K562 (cell line): ENCODE data around the gene POLD1. TPM values are rescaled to one million over a fixed set of nuclear protein-coding genes. Genes with fewer than 3 reads are reported as not detected.
A peak's percentile ranks its signal among the peaks of the same experiment; 100 is the strongest.

ENCODE experiments used
- ATAC-seq: fragments of 200-7000 bp; cut with Tn5 transposase; 3 replicates; pipeline ENCODE4 v1.9.1; 2020; ENCODE audit warnings: moderate library complexity
- BruUV-seq: library from RNA; stranded (reverse); fragments of 400-500 nt; replicated peaks from 2 replicates; lab custom pipeline; 2021; lab: Mats Ljungman, UMichigan
- CTCF ChIA-PET: fragments of 300-600 bp; formaldehyde crosslinking; extraction: SDS; loops from one replicate; lab custom pipeline; 2021; ENCODE audit warnings: low intra/inter-chr PET ratio; lab: Yijun Ruan, JAX
- POLR2A ChIA-PET: fragments of 300-600, 350-650 bp; sonication (Branson Sonifier 250); formaldehyde crosslinking; extraction: SDS; loops from one replicate; lab custom pipeline; 2021; ENCODE audit warnings: antibody characterized with exemption, inconsistent platforms; lab: Yijun Ruan, JAX
- DNase-seq, 4 experiments: peaks; one replicate each; pipeline versions ENCODE4 v3.0.0 to v3.0.0-alpha.2; 2011 to 2018; ENCODE audit warnings: low spot score in 3 of 4, mixed read lengths in 3 of 4; ENCODE audit errors: extremely low read depth in 1 of 4
- FAIRE-seq: peaks from 2 replicates; lab custom pipeline; 2011; peaks lifted over from hg19 to GRCh38; lab: Jason Lieb, UNC
- H2AFZ ChIP-seq: 2 replicates; pipeline ENCODE4 v1.6.0; 2011; ENCODE audit warnings: low read depth, low read length, control low read depth, inconsistent platforms
- H3K27ac ChIP-seq: fragments of 200-600 bp; 3 replicates; pipeline ENCODE4 v1.8.0; 2011; ENCODE audit warnings: low read depth, mild to moderate bottlenecking, control low read depth, inconsistent platforms, low read length, moderate library complexity, mixed read lengths; ENCODE audit errors: extremely low read depth
- H3K27me3 ChIP-seq, 2 experiments: fragments of 300-600 bp in 1 of 2; 2 replicates in 1 of 2; 3 replicates in 1 of 2; pipeline versions ENCODE4 v1.6.0 to v1.8.0; 2011; ENCODE audit warnings: inconsistent platforms in 2 of 2, low read length in 2 of 2, mild to moderate bottlenecking in 1 of 2, mixed read lengths in 1 of 2, moderate library complexity in 1 of 2; ENCODE audit not compliant: control insufficient read depth in 2 of 2, insufficient read depth in 2 of 2
- H3K36me3 ChIP-seq: fragments of 300-600 bp; 3 replicates; pipeline ENCODE4 v1.8.0; 2011; ENCODE audit warnings: mild to moderate bottlenecking, low read length, inconsistent platforms; ENCODE audit not compliant: control insufficient read depth, insufficient read depth
- H3K4me1 ChIP-seq, 2 experiments: fragments of 200-600 bp in 1 of 2; replicated peaks in 1 of 2; 2 replicates in 1 of 2; 3 replicates in 1 of 2; pipeline versions ENCODE4 v1.5.1 to v1.8.0; 2011; ENCODE audit warnings: inconsistent platforms in 2 of 2, low read length in 2 of 2, mild to moderate bottlenecking in 1 of 2, mixed read lengths in 1 of 2, moderate library complexity in 1 of 2; ENCODE audit not compliant: control insufficient read depth in 2 of 2, insufficient read depth in 2 of 2
- H3K4me2 ChIP-seq: 2 replicates; pipeline ENCODE4 v1.6.1; 2011; ENCODE audit warnings: low read length, control low read depth, inconsistent platforms, mixed read lengths; ENCODE audit not compliant: insufficient read depth
- H3K4me3 ChIP-seq: fragments of 200-600 bp; sonication (generic), shearing (Covaris generic); 2 replicates; pipeline ENCODE4 v1.5.1; 2016; ENCODE audit warnings: control low read depth, inconsistent platforms
- H3K79me2 ChIP-seq: fragments of 200-600 bp; 3 replicates; pipeline ENCODE4 v1.8.0; 2011; ENCODE audit warnings: low read length, inconsistent platforms; ENCODE audit not compliant: control insufficient read depth, insufficient read depth
- H3K9ac ChIP-seq, 2 experiments: 2 replicates each; pipeline versions ENCODE4 v1.6.0 to v1.6.1; 2011; ENCODE audit warnings: low read depth in 2 of 2, low read length in 2 of 2, control low read depth in 1 of 2, inconsistent platforms in 1 of 2, mild to moderate bottlenecking in 1 of 2, mixed read lengths in 1 of 2; ENCODE audit not compliant: insufficient read depth in 1 of 2
- H3K9me1 ChIP-seq: one replicate; pipeline ENCODE4 v1.6.0; 2011; ENCODE audit warnings: inconsistent platforms, mild to moderate bottlenecking, low read length, moderate library complexity; ENCODE audit not compliant: control insufficient read depth, insufficient read depth
- H3K9me3 ChIP-seq: replicated peaks from 2 replicates; pipeline ENCODE4 v1.5.1; 2011; ENCODE audit warnings: low read depth, low read length, inconsistent platforms; ENCODE audit not compliant: control insufficient read depth, insufficient read depth
- H4K20me1 ChIP-seq: replicated peaks from 2 replicates; pipeline ENCODE4 v1.6.1; 2011; ENCODE audit warnings: low read length, inconsistent platforms, mixed read lengths; ENCODE audit not compliant: control insufficient read depth, insufficient read depth
- ADNP ChIP-seq: fragments of 200-800 bp; sonication (Bioruptor generic); IDR thresholded peaks from 2 replicates; pipeline ENCODE4 v1.6.1; 2016; ENCODE audit warnings: missing genetic modification characterization, missing compliant biosample characterization
- BCOR ChIP-seq: fragments of 450-650 bp; IDR thresholded peaks from 2 replicates; pipeline ENCODE4 v1.6.1; 2016
- E2F1 ChIP-seq: sonication (generic); formaldehyde crosslinking; IDR thresholded peaks from 2 replicates; pipeline ENCODE4 v1.8.1; 2023; ENCODE audit warnings: mild to moderate bottlenecking, missing genetic modification reagents, moderate library complexity
- E2F6 ChIP-seq, 2 experiments: IDR thresholded peaks; 2 replicates each; pipeline ENCODE4 v1.6.1; 2011; ENCODE audit warnings: borderline replicate concordance in 1 of 2, control low read depth in 1 of 2, low read depth in 1 of 2, low read length in 1 of 2, mild to moderate bottlenecking in 1 of 2, mixed read lengths in 1 of 2, moderate library complexity in 1 of 2; ENCODE audit not compliant: insufficient read depth in 1 of 2, insufficient read length in 1 of 2, poor library complexity in 1 of 2, severe bottlenecking in 1 of 2; ENCODE audit errors: extremely low read depth in 1 of 2
- ELF4 ChIP-seq: fragments of 450-650 bp; formaldehyde crosslinking; IDR thresholded peaks from 2 replicates; pipeline ENCODE4 v1.4.0; 2022; ENCODE audit warnings: missing genetic modification characterization
- HDAC2 ChIP-seq: fragments of 450-650 bp; IDR thresholded peaks from 2 replicates; pipeline ENCODE4 v1.6.1; 2016; ENCODE audit warnings: mild to moderate bottlenecking
- KDM1A ChIP-seq, 2 experiments: fragments of 450-650 bp; IDR thresholded peaks; 2 replicates each; pipeline ENCODE4 v1.6.1; 2016; ENCODE audit warnings: mild to moderate bottlenecking in 2 of 2
- PHF20 ChIP-seq: fragments of 450-650 bp; IDR thresholded peaks from 2 replicates; pipeline ENCODE4 v1.6.1; 2018; ENCODE audit not compliant: partially characterized antibody
- RBM22 ChIP-seq: fragments of 200-400 bp; formaldehyde crosslinking; IDR thresholded peaks from 2 replicates; pipeline ENCODE4 v1.6.1; 2018; ENCODE audit warnings: low read length, low read depth; ENCODE audit not compliant: poor library complexity, severe bottlenecking
- RBM25 ChIP-seq: fragments of 200-400 bp; formaldehyde crosslinking; IDR thresholded peaks from 2 replicates; pipeline ENCODE4 v1.6.1; 2018; ENCODE audit warnings: low read length, low read depth, moderate library complexity; ENCODE audit not compliant: severe bottlenecking
- RCOR1 ChIP-seq, 2 experiments: IDR thresholded peaks; 2 replicates each; pipeline ENCODE4 v1.6.1; 2012; ENCODE audit warnings: low read depth in 2 of 2, low read length in 2 of 2, borderline replicate concordance in 1 of 2, improper control_type of control experiment in 1 of 2
- STAT5B ChIP-seq: fragments of 250-450 bp; sonication (Bioruptor Pico); IDR thresholded peaks from 2 replicates; pipeline ENCODE4 v1.8.0; 2021; ENCODE audit warnings: mild to moderate bottlenecking, inconsistent platforms
- ZNF780A ChIP-seq: fragments of 250-450 bp; sonication (Bioruptor Pico); IDR thresholded peaks from 2 replicates; pipeline ENCODE4 v1.5.0; 2021; ENCODE audit warnings: mild to moderate bottlenecking
- WGBS: fragments of 100-300 bp; shearing (Covaris generic); methylation state at CpG from one replicate; pipeline ENCODE4 v1.1.6; 2016; ENCODE audit warnings: low coverage, mixed read lengths; ENCODE audit not compliant: insufficient coverage; ENCODE audit errors: missing lambda C conversion rate; 5-methylcytosine and 5-hydroxymethylcytosine counted together
- in situ Hi-C: fragments of 300-500 bp; cut with MboI; formaldehyde crosslinking; loops from 4 replicates; pipeline ENCODE4 v1.15.0; 2018; ENCODE audit warnings: inconsistent platforms, mixed read lengths
- intact Hi-C: fragments of 100-400 bp; cut with micrococcal nuclease; formaldehyde crosslinking; loops from 2 replicates; pipeline ENCODE4 v1.14.2; 2022
- polyA plus RNA-seq, 8 experiments: library from polyadenylated mRNA; depleted of rRNA in 4 of 8; stranded (reverse) in 5 of 8; unstranded in 3 of 8; fragments of >200 nt; fragmentation: Nextera tagmentation in 2 of 8; fragmentation: Illumina TruSeq in 1 of 8; extraction: Ambion mirVana in 2 of 8; extraction: Trizol in 1 of 8; gene quantifications; 2 replicates each; pipeline versions ENCODE4 v1.2.1 to v1.2.3, GENCODE V29; 2011 to 2014; ENCODE audit warnings: inconsistent platforms in 1 of 8, missing spikeins in 1 of 8
- total RNA-seq, 7 experiments: library from RNA; depleted of rRNA in 6 of 7; stranded (reverse); fragments of >200 nt in 6 of 7; fragmentation: Illumina TruSeq in 2 of 7; extraction: Trizol in 2 of 7; gene quantifications; 2 replicates each; pipeline versions ENCODE4 v1.2.1 to v1.2.3, GENCODE V29; 2011 to 2021; ENCODE audit warnings: low replicate concordance in 1 of 7

The POLD1 gene
- total and polyA plus RNA-seq, 9 of the 15 experiments (the other 6 are each of a cell fraction or from before 2014, with no cell fraction given) = 1.3 to 312 (median 47.8) TPM

- Histone ChIP-seq H2AFZ (no peak overlapping the region), H3K27ac (no peak overlapping the region), H3K9ac (peak overlapping the region in 1 of 2 experiments; percentile 43; a peak in 1 of 4 replicates), H3K9me1 (no peaks in the 10 kb centered on the region), H3K4me2 (no peak overlapping the region), H3K4me3 (no peak overlapping the region), H3K9me3 (no peaks in the 10 kb centered on the region), H3K79me2 (no peaks in the 10 kb centered on the region), H4K20me1 (no peaks in the 10 kb centered on the region), H3K4me1 (peaks cover 13 to 55% of the 10 kb centered on the region in 2 experiments), H3K36me3 (peaks cover 80% of the 10 kb centered on the region; the same call in 2 of the 3 replicates), H3K27me3 (no peaks in the 10 kb centered on the region)
- ChIA-PET POLR2A (interaction anchor here (0.8 kb wide), 2 partner anchors 29 to 43 kb away, joined by 3 to 5 read pairs; partner anchors contain the start of gene POLD1), CTCF (interaction anchor here (2.4 kb wide), 1 partner anchor 56 kb away, joined by 14 read pairs; no protein-coding TSS in a partner anchor)
- no peak for DNase-seq
- in situ Hi-C loops (no loop called here), intact Hi-C loops (no loop called here)
- TF ChIP-seq RCOR1 (IDR thresholded peaks at IDR 0.05; ENCODE audit: borderline replicate concordance in 1 of 2, low read depth in 2 of 2, low read length in 2 of 2) (peak in 1 of 2 experiments; percentile 43; a peak in 1 of 4 replicates), KDM1A (IDR thresholded peaks at IDR 0.05) (peak; percentile 44 to 52; a peak in 3 of 4 replicates), ADNP (tag) (peak; percentile 71), ELF4 (CRISPR knock-in tag) (no peak), PHF20 (peak; percentile 28), STAT5B (CRISPR knock-in tag) (no peak), RBM25 (peak; percentile 69), E2F6 (IDR thresholded peaks at IDR 0.05; ENCODE audit: borderline replicate concordance in 1 of 2, extremely low read depth in 1 of 2, insufficient read depth in 1 of 2, insufficient read length in 1 of 2, low read depth in 1 of 2, low read length in 1 of 2, poor library complexity in 1 of 2, severe bottlenecking in 1 of 2) (no peak), BCOR (peak; percentile 89), HDAC2 (0 out of 2 replicates have a peak, but pooled peaks have one; percentile 38), E2F1 (CRISPR knock-in tag) (no peak), ZNF780A (no peak), RBM22 (peak; percentile 25)
- 93% methylated on average over 13 of the region's 13 CpGs for WGBS
- no peak for ATAC-seq
- FAIRE-seq = no peak
- BruUV-seq = no TSS peak
Measured at GRCh38 chr19:50413096-50413495, 28.9 kb downstream of the POLD1 start.
